HG03280 (cell line): ENCODE results near the gene MED31.
"Not testable (repeated sequence)": the region's sequence is repeated elsewhere in the genome, so short reads cannot be mapped to it uniquely, and the experiment has no call there.

Experiments
- ATAC-seq: cut with Tn5 transposase; IDR thresholded peaks from one replicate; pipeline ENCODE4 v1.9.1; 2021; ENCODE audit warnings: mild to moderate bottlenecking, moderate library complexity; ENCODE audit not compliant: unreplicated experiment

Gene MED31

GRCh38 chr17:6656797-6657632 is 5.6 kb upstream of the MED31 start:
- ATAC-seq: not testable (repeated sequence)

GRCh38 chr17:6655732-6656361 is 4.4 kb upstream of the MED31 start:
- not testable (repeated sequence) for ATAC-seq

- no peak for ATAC-seq
These were observed 3.7 kb upstream of the MED31 start for GRCh38 chr17:6654841-6655731.

- peak; percentile 6 for ATAC-seq
These were observed 581 bp upstream of the MED31 start for GRCh38 chr17:6651919-6652452.

- no peak for ATAC-seq
These were observed 3.2 kb downstream of the MED31 start for GRCh38 chr17:6648181-6648580.

- ATAC-seq: no peak
These were observed 7.8 kb downstream of the MED31 start for GRCh38 chr17:6643451-6644125.

- no peak for ATAC-seq
These were observed 8.8 kb downstream of the MED31 start for GRCh38 chr17:6642592-6642991.

GRCh38 chr17:6641247-6641863 is 10.1 kb downstream of the MED31 start:
- ATAC-seq: no peak

- ATAC-seq: peak; percentile 89
These were observed 10.7 kb downstream of the MED31 start, which contains the start of the genes KIAA0753 and TXNDC17 for GRCh38 chr17:6640536-6641246. KIAA0753 (minus strand) TSS chr17:6640711; CDS start chr17:6635103, 5,608 bp downstream. TXNDC17 (plus strand) TSS chr17:6641060; CDS start chr17:6641083, 23 bp downstream.

GRCh38 chr17:6639586-6640535 is 11.5 kb downstream of the MED31 start:
- no peak for ATAC-seq

GRCh38 chr17:6639014-6639585 is 12.3 kb downstream of the MED31 start:
- no peak for ATAC-seq

GRCh38 chr17:6638046-6638908 is 13.1 kb downstream of the MED31 start:
- ATAC-seq: no peak

GRCh38 chr17:6637458-6637840 is 14.0 kb downstream of the MED31 start:
- no peak for ATAC-seq

- ATAC-seq: no peak
These were observed 14.6 kb downstream of the MED31 start for GRCh38 chr17:6636616-6637457.

GRCh38 chr17:6636105-6636504 is 15.3 kb downstream of the MED31 start:
- no peak for ATAC-seq

- no peak for ATAC-seq
These were observed 18.1 kb downstream of the MED31 start for GRCh38 chr17:6633263-6633662.
